Measurements from ENCODE around the gene GH2. TPM values are rescaled to one million over a fixed set of nuclear protein-coding genes. Genes with fewer than 3 reads are reported as not detected.

The GH2 gene
- total and polyA plus RNA-seq, 2 donors (not counting 3 experiments of a cell fraction or from before 2014, with no cell fraction given), result not detected

DNA sequence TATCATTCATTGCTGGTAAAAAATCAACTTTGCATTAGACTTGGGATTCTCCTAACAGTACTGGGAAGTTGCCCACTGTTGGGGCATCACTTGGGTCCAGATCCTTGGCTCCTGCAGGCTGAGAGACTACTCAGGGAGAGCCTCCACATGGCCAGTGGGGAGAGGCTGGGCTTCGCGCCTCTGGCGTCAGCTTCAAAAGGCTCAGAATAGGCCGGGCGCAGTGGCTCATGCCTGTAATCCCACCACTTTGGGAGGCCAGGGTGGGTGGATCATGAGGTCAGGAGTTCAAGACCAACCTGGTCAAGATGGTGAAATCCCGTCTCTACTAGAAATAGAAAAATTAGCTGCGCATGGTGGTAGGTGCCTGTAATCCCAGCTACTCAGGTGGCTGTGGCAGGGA is 32.7 kb upstream of the GH2 start:
- FAIRE-seq (no peak), DNase-seq (ENCODE audit: low read depth, low spot score) (no peak)
- H3K9ac ChIP-seq (replicated peaks; ENCODE audit: extremely low read depth, insufficient read depth, low read length), result no peak overlapping the region
- TF ChIP-seq MYC (IDR thresholded peaks at IDR 0.05; ENCODE audit: low read depth, low read length) (no peak), FOS (IDR thresholded peaks at IDR 0.05; ENCODE audit: borderline replicate concordance, insufficient read depth, low read length) (no peak), POLR2AphosphoS5 (IDR thresholded peaks at IDR 0.05; ENCODE audit: insufficient read depth, low read depth, low read length) (no peak), JUN (IDR thresholded peaks at IDR 0.05; ENCODE audit: borderline replicate concordance, insufficient read depth, insufficient read length, low read depth) (no peak), EZH2 (IDR thresholded peaks at IDR 0.05; ENCODE audit: borderline replicate concordance, low read depth, low read length, severe bottlenecking) (no peak)
- TF ChIP-seq, protein P1, sequence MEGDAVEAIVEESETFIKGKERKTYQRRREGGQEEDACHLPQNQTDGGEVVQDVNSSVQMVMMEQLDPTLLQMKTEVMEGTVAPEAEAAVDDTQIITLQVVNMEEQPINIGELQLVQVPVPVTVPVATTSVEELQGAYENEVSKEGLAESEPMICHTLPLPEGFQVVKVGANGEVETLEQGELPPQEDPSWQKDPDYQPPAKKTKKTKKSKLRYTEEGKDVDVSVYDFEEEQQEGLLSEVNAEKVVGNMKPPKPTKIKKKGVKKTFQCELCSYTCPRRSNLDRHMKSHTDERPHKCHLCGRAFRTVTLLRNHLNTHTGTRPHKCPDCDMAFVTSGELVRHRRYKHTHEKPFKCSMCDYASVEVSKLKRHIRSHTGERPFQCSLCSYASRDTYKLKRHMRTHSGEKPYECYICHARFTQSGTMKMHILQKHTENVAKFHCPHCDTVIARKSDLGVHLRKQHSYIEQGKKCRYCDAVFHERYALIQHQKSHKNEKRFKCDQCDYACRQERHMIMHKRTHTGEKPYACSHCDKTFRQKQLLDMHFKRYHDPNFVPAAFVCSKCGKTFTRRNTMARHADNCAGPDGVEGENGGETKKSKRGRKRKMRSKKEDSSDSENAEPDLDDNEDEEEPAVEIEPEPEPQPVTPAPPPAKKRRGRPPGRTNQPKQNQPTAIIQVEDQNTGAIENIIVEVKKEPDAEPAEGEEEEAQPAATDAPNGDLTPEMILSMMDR (IDR thresholded peaks at IDR 0.05; ENCODE audit: extremely low read depth in 1 of 2, insufficient read depth in 1 of 2, low read depth in 1 of 2, low read length in 2 of 2), result no peak
- TF ChIP-seq, protein P2, sequence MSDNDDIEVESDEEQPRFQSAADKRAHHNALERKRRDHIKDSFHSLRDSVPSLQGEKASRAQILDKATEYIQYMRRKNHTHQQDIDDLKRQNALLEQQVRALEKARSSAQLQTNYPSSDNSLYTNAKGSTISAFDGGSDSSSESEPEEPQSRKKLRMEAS (IDR thresholded peaks at IDR 0.05; ENCODE audit: insufficient read depth, insufficient read length), result no peak
- H3K27ac ChIP-seq (ENCODE audit: insufficient read depth, low read depth, low read length), result no peak overlapping the region
- ChIA-PET CTCF (interaction anchor here (0.9 to 6.8 kb wide), 3 partner anchors 76 to 219 kb away, joined by 3 to 159 read pairs (median 25); no protein-coding TSS in a partner anchor), POLR2A (no interaction called here)
- H3K79me2 ChIP-seq (ENCODE audit: control insufficient read depth, insufficient read depth, low read length), result no peaks in the 10 kb centered on the region
- no peaks in the 10 kb centered on the region for H3K4me1 ChIP-seq (ENCODE audit: control insufficient read depth, extremely low read depth, insufficient read depth, low read length)
- intact Hi-C loops (cut with micrococcal nuclease) (no loop called here), dilution Hi-C loops (cut with MboI; ENCODE audit: extremely low pct_ligation_motif_present, low sequenced_read_pairs) (no loop called here)
- H3K36me3 ChIP-seq (ENCODE audit: control insufficient read depth in 2 of 2, extremely low read depth in 1 of 2, insufficient read depth in 2 of 2, low read length in 2 of 2), result no peaks in the 10 kb centered on the region
- no peaks in the 10 kb centered on the region for H3K9me1 ChIP-seq (replicated peaks; ENCODE audit: control insufficient read depth, extremely low read depth, insufficient read depth, low read length)
- no peak overlapping the region for H3K4me2 ChIP-seq (ENCODE audit: insufficient read depth, low read length)
- H4K20me1 ChIP-seq (replicated peaks; ENCODE audit: control insufficient read depth, extremely low read depth, insufficient read depth, low read length), result no peaks in the 10 kb centered on the region
- no peak overlapping the region for H2AFZ ChIP-seq (ENCODE audit: low read depth, low read length)
- BruUV-seq (replicated peaks), result no TSS peak
- peaks cover 3 to 9% of the 10 kb centered on the region in 2 experiments for H3K27me3 ChIP-seq (ENCODE audit: control insufficient read depth in 2 of 2, insufficient read depth in 2 of 2, low read length in 2 of 2)
- no peaks in the 10 kb centered on the region for H3K9me3 ChIP-seq (replicated peaks; ENCODE audit: control insufficient read depth, insufficient read depth, low read length)
- H3K4me3 ChIP-seq (replicated peaks in 1 of 3; ENCODE audit: insufficient read depth in 1 of 3, low read depth in 1 of 3, low read length in 3 of 3), result no peak overlapping the region
